Panc1 (cell line): Measurements from ENCODE around the gene CLDN9.

Experiments used
- CTCF ChIP-seq: fragments of 450-650 bp; IDR thresholded peaks from 2 replicates; pipeline ENCODE4 v1.5.1; 2017; ENCODE audit warnings: mild to moderate bottlenecking
- POLR2AphosphoS5 ChIP-seq: IDR thresholded peaks from 2 replicates; pipeline ENCODE4 v1.6.1; 2012; ENCODE audit warnings: mild to moderate bottlenecking, low read depth, low read length, moderate library complexity
- REST ChIP-seq, 2 experiments: IDR thresholded peaks; 2 replicates each; pipeline ENCODE4 v1.6.1; 2011 to 2012; ENCODE audit warnings: low read depth in 2 of 2, control low read depth in 1 of 2, low read length in 1 of 2, mild to moderate bottlenecking in 1 of 2, moderate library complexity in 1 of 2; ENCODE audit not compliant: insufficient read depth in 1 of 2
- SIN3A ChIP-seq: IDR thresholded peaks from 2 replicates; pipeline ENCODE4 v1.6.1; 2012; ENCODE audit warnings: low read depth, mild to moderate bottlenecking, low read length, moderate library complexity, borderline replicate concordance; ENCODE audit not compliant: insufficient read depth

- TF ChIP-seq CTCF: no peak
- TF ChIP-seq REST (IDR thresholded peaks at IDR 0.05; ENCODE audit: insufficient read depth in 1 of 2, low read depth in 2 of 2, low read length in 1 of 2): no peak
- no peak for TF ChIP-seq SIN3A
- no peak for TF ChIP-seq POLR2AphosphoS5
Measured at GRCh38 chr16:3063625-3064386, 51.1 kb downstream of the CLDN9 start.
